ENCODE data around the gene PTCRA.
"Not testable (repeated sequence)": the region's sequence is repeated elsewhere in the genome, so short reads cannot be mapped to it uniquely, and the experiment has no call there.

Gene PTCRA

DNA sequence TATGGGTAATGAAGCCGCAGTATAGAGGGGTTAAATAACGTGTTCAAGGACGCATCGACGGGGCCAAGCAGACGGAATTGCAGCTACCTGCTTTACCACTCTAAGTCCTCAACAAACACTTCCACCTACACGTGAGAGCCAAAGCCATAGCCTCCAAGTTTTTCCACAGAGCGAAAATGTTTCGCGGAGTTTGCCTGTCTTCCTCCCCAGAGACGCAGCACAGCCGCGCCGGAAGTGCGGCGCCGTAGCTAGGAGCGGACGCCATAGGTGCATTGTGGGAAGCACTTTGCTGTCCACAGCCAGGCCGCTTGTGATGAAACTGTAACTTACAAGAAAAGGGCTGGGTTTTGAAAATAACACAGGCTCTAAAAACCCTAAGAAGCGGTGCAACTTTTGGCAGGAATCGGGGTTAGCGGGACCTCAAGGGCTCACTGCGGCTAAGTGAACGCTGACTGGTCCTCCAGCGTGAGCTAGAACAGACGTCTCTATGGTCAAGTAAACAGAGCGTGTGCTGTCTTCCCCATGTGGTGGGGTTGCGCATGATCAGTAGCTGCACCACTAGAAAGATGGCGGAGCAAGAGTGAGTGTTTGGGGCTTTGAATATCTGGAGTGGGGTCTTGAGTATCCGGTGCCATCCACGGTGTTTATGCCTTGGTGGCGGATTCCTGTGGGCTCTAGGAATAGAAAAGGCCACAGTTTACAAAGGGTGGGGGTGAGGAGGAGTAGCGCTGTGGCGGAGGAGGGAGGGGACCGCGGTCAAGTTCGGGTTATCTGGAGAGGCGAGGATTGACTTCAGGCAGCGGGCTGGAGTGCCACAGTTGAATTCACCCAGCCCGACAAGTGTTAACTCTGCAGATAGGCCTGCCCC lies 36.2 kb upstream of the PTCRA start, which contains the start of gene RPL7L1:
TSS of gene RPL7L1 (plus strand) at position 245 of the 868 bp plus-strand sequence. CDS start at position 540, 295 bp downstream.
- peak; percentile 84 for DNase-seq
- TF ChIP-seq, protein P1, sequence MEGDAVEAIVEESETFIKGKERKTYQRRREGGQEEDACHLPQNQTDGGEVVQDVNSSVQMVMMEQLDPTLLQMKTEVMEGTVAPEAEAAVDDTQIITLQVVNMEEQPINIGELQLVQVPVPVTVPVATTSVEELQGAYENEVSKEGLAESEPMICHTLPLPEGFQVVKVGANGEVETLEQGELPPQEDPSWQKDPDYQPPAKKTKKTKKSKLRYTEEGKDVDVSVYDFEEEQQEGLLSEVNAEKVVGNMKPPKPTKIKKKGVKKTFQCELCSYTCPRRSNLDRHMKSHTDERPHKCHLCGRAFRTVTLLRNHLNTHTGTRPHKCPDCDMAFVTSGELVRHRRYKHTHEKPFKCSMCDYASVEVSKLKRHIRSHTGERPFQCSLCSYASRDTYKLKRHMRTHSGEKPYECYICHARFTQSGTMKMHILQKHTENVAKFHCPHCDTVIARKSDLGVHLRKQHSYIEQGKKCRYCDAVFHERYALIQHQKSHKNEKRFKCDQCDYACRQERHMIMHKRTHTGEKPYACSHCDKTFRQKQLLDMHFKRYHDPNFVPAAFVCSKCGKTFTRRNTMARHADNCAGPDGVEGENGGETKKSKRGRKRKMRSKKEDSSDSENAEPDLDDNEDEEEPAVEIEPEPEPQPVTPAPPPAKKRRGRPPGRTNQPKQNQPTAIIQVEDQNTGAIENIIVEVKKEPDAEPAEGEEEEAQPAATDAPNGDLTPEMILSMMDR (IDR thresholded peaks at IDR 0.05; ENCODE audit: low read depth, low read length) = peak; percentile 14; the same call in 1 of the 2 replicates

DNA sequence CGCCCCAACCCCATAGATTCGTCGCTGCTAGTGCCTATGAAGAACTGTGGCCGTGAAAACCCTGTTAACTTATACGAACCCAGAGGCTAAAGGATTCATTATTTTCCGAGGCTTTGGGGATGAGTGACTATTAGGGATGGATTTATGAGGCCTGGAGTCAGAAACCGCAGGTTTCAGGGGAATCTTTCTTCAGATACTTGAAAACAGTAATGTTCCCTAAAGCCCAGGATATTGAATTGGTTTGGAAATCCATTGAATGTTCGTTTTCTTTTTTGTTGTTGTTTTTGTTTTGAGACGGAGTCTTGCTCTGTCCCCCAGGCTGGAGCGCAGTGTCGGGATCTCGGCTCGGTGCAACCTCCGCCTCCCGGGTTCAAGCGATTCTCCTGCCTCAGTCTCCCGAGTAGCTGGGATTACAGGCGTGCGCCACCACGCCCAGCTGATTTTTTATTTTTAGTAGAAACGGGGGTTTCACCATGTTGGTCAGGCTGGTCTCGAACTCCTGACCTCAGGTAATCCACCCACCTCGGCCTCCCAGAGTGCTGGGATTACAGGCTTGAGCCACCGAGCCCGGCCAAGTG lies 35.5 kb upstream of the PTCRA start:
- peaks cover 47% of the 10 kb centered on the region for H3K36me3 ChIP-seq
- not testable (repeated sequence) for H3K4me1 ChIP-seq, H3K9me3 ChIP-seq, H3K27me3 ChIP-seq, DNase-seq
- peak overlapping the region; percentile 100 for H3K4me3 ChIP-seq (ENCODE audit: low read depth, low read length)

More for the DNA sequence above, 36.2 kb upstream of the PTCRA start, which contains the start of gene RPL7L1:
- Histone ChIP-seq H3K36me3 (peaks cover 40% of the 10 kb centered on the region), H3K4me1 (no peaks in the 10 kb centered on the region; the same call in 1 of the 2 replicates), H3K9me3 (no peaks in the 10 kb centered on the region), H3K27me3 (no peaks in the 10 kb centered on the region), H3K4me3 (ENCODE audit: low read depth, low read length) (peak within 1 kb of the TSS; percentile 100)

DNA sequence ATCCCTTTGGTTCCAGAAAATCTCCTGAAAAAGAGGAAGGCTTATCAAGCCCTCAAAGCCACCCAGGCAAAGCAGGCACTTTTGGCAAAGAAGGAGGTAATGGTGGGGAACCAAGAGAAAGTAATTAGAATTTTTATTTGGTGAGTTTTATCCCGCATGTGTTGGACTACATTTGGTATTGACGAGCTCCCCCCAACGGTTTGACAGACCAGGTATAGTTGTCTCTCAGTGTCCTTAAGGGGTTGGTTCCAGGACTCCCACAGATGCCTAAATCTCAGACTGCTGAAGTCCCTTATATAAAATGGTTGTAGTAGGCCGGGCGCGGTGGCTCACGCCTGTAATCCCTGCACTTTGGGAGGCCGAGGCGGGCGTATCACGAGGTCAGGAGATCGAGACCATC lies 35.0 kb upstream of the PTCRA start:
- Histone ChIP-seq H3K4me3 (ENCODE audit: low read depth, low read length) (peak overlapping the region; percentile 100), H3K36me3 (peaks cover 53% of the 10 kb centered on the region)
- not testable (repeated sequence) for DNase-seq, H3K27me3 ChIP-seq, H3K4me1 ChIP-seq, H3K9me3 ChIP-seq

DNA sequence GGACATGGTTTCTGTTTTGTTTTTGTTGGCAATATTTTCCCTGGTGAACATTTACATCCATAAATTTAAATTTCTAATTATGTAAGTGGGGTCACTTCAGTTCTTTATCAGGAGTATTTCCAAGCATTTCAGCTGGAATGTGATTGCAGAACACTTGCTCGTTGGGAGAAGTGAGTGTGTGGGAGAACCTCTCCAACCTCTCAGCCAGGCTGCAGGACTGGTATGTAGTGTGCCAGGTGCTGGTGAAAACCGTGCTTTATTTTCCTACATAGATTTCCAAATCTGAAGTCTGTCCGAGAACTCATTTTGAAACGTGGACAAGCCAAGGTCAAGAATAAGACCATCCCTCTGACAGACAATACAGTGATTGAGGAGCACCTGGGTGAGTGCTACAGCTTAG lies 30.2 kb upstream of the PTCRA start:
- DNase-seq = no peak
- Histone ChIP-seq H3K27me3 (no peaks in the 10 kb centered on the region), H3K4me1 (no peaks in the 10 kb centered on the region; the same call in 1 of the 2 replicates), H3K36me3 (peaks cover 62% of the 10 kb centered on the region), H3K4me3 (ENCODE audit: low read depth, low read length) (no peak overlapping the region), H3K9me3 (no peaks in the 10 kb centered on the region)
- TF ChIP-seq, protein P1 (IDR thresholded peaks at IDR 0.05; ENCODE audit: low read depth, low read length) = no peak

DNA sequence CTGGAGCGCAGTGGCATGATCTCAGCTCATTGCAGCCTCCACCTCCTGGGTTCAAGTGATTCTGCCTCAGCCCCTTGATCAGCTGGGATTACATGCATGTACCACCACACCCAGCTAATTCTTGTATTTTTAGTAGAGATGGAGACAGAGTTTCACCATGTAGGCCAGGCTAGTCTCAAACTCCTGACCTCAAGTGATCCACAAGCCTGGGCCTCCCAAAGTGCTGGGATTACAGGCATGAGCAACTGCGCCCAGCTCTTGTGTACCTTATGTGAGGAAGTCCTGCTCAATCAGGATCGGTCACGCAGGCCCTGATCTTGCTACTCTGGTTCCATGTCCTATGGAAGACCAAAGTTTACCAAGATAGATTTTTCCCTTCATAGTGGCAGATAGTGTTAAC lies 27.7 kb upstream of the PTCRA start:
- H3K36me3 ChIP-seq = peaks cover 37% of the 10 kb centered on the region
- H3K4me3 ChIP-seq (ENCODE audit: low read depth, low read length); H3K9me3 ChIP-seq; H3K27me3 ChIP-seq; H3K4me1 ChIP-seq; DNase-seq: not testable (repeated sequence)

DNA sequence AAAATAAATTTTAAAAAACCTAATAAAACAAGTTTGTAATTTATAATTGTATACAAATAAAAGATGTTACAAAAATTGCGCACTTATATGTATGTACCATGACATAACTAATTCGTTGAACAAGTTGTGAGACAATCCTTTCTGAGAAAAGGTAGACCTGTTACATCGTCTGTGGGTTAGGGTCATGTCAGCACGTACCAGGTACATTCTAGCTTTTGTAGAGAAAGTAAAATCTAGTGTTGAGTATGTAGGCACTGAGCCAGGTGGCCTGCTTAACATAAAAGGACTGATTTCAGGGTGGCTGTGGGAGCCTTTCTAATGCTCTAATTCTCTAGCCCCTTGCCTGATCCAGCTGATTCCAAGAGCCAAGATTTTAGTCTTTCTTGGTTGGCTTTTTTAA lies 26.0 kb upstream of the PTCRA start:
- DNase-seq = no peak
- H3K4me3 ChIP-seq (ENCODE audit: low read depth, low read length) = peak overlapping the region; percentile 86
- no peaks in the 10 kb centered on the region for H3K4me1 ChIP-seq
- TF ChIP-seq, protein P1 (IDR thresholded peaks at IDR 0.05; ENCODE audit: low read depth, low read length) = no peak
- H3K27me3 ChIP-seq = no peaks in the 10 kb centered on the region
- H3K36me3 ChIP-seq = peaks cover 21% of the 10 kb centered on the region
- no peaks in the 10 kb centered on the region for H3K9me3 ChIP-seq

DNA sequence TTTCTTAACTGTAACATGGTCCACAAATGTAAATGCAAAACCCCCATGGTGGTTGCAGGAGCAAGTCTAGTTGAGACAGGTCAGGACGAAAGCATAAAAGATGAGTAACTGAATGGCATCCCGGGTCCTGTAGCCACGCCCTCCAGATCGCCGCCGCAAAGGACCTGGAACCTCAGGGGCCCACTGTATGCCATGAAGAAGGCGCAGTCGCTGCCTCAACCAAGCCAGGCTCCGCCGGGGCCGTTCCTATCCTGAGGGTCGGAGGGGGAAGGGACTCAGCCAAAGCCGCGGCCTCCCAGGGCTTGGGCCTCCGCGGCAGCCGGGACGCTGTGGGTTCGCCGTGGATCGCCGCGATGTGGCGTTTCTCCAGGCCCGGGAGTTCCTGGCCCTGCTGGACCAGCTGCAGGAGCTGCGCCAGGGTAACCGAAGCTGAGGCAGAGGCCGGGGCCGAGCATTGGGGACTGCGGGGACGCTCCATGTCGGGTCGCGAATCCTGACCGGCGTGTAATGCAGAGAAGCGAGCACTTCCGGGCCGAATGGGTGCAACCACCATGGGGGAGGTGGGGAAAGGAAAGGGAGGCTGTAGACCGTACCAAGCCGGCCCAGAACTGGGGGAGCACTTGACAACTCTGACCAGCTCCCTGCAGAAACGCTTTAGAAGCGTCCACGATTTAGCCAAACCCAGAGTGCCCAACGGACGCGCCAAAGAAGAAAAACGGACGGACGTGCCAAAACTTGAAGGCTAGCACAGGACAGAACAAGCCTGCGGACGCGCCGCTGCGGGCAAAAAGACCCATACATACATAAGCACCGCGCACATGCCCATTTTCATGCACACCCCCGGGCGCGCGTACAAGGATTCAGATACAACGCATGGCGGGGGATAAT lies 25.3 kb upstream of the PTCRA start:
- no peaks in the 10 kb centered on the region for H3K9me3 ChIP-seq
- TF ChIP-seq, protein P1 (IDR thresholded peaks at IDR 0.05; ENCODE audit: low read depth, low read length) = no peak

More for the DNA sequence above, 25.3 kb upstream of the PTCRA start:
- no peaks in the 10 kb centered on the region for H3K27me3 ChIP-seq
- H3K4me3 ChIP-seq (ENCODE audit: low read depth, low read length) = peak overlapping the region; percentile 86
- DNase-seq = peak; percentile 97
- no peaks in the 10 kb centered on the region for H3K4me1 ChIP-seq
- peaks cover 13% of the 10 kb centered on the region for H3K36me3 ChIP-seq

All from BE2C (cell line).